ENCODE measurements around the gene TSKU.

Gene TSKU

GRCh38 chr11:76753449-76753848 lies 29.7 kb upstream of the TSKU start:
- DNase-seq, result no peak

GRCh38 chr11:76753950-76754349 lies 29.2 kb upstream of the TSKU start:
- DNase-seq, result no peak

GRCh38 chr11:76756341-76756741 lies 26.8 kb upstream of the TSKU start:
- no peak for DNase-seq

- DNase-seq, result no peak
These were observed 24.8 kb upstream of the TSKU start for GRCh38 chr11:76758311-76758710.

GRCh38 chr11:76759092-76759491 lies 24.1 kb upstream of the TSKU start:
- DNase-seq, result no peak

- no peak for DNase-seq
These were observed 23.6 kb upstream of the TSKU start for GRCh38 chr11:76759517-76759916.

GRCh38 chr11:76760236-76760635 lies 22.9 kb upstream of the TSKU start:
- no peak for DNase-seq

GRCh38 chr11:76761718-76762355 lies 21.3 kb upstream of the TSKU start:
- no peak for DNase-seq

- DNase-seq, result no peak
These were observed 20.8 kb upstream of the TSKU start for GRCh38 chr11:76762356-76762752.

- no peak for DNase-seq
These were observed 20.1 kb upstream of the TSKU start for GRCh38 chr11:76762867-76763572.

GRCh38 chr11:76763573-76764346 lies 19.4 kb upstream of the TSKU start:
- DNase-seq, result no peak

GRCh38 chr11:76764941-76765665 lies 18.1 kb upstream of the TSKU start:
- no peak for DNase-seq

GRCh38 chr11:76765863-76766350 lies 17.2 kb upstream of the TSKU start:
- no peak for DNase-seq

GRCh38 chr11:76766521-76766920 lies 16.6 kb upstream of the TSKU start:
- no peak for DNase-seq

GRCh38 chr11:76767659-76768058 lies 15.5 kb upstream of the TSKU start:
- no peak for DNase-seq

- no peak for DNase-seq
These were observed 14.9 kb upstream of the TSKU start for GRCh38 chr11:76768088-76768908.

- DNase-seq, result no peak
These were observed 14.1 kb upstream of the TSKU start for GRCh38 chr11:76768909-76769560.

GRCh38 chr11:76769645-76770586 lies 13.2 kb upstream of the TSKU start:
- no peak for DNase-seq

GRCh38 chr11:76770642-76771445 lies 12.3 kb upstream of the TSKU start:
- DNase-seq, result no peak
